Articular chondrocyte of knee joint (primary cell): ENCODE data around the gene DEFB116. TPM values are rescaled to one million over a fixed set of nuclear protein-coding genes. Genes with fewer than 3 reads are reported as not detected.

Experiments used
- small RNA-seq: library from RNA; depleted of rRNA; stranded (forward); fragments of <200 nt; gene quantifications from one replicate; pipeline ENCODE3, GENCODE V24; 2012
- total RNA-seq: library from RNA; depleted of rRNA; stranded (reverse); fragments of >200 nt; gene quantifications from 2 replicates; pipeline ENCODE4 v1.2.3, GENCODE V29; 2012

Gene DEFB116, protein sequence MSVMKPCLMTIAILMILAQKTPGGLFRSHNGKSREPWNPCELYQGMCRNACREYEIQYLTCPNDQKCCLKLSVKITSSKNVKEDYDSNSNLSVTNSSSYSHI
- total RNA-seq: not detected in 2 replicates

DNA sequence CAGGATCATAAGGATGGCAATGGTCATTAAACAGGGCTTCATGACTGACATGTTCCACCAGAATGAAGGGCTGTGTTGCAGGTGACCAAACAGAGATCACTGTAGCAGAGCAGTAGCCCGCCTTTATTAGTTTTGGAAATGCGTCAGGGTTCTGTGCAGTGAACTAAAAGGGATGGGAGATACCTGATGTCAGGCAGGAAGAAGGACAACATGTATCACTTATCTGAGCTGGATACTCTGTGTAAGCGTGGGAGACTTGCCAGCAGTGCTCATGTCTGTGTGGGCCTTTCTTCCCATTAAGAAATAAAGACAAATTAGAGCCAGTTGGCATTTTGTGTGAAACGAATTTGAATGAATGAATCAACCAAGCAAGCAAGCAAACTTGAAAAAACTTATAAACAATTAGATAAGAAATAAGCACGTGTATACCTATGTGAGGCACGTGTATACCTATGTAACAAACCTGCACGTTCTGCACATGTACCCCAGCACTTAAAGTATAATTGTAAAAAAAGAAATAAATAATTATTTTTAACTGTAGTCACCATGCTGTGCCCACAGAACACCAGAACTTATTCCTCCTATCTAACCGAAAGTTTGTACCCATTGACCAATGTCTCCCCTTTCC, at the start of gene DEFB116:
TSS of gene DEFB116 (minus strand) at position 51 of the 628 bp plus-strand sequence. CDS start at position 51, 0 bp downstream.

DNA sequence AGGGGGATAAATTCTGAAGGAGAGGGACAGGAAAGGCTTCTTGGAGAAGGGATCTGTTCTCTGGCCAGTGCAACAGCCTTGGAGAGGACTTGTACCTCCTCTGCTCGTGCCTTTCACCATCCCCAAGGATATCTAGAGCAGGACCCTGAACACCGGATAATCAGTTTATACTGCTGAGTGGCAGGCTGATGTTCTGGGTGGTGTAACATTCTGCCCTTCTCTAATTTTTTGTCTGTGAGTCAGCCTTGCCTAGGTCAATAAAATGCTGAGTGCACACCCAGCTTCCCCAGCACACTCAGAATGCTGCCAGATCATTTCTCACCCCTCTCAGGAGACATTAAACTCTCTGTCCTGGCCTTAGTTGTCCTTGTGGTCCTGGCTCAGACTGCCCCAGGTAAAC, 51.0 kb downstream of the DEFB116 start, which contains the start of gene DEFB115:
TSS of gene DEFB115 (plus strand) at position 301 of the 400 bp plus-strand sequence. CDS start at position 301, 0 bp downstream.

Small RNA genes lying within 50 kb of the gene (small RNA-seq; reads per million reads assigned to genes)
- not detected for gene RNA5SP480

Other genes starting within 250 kb of the DEFB116 start
- gene DEFB115, start 50.9 kb downstream of the DEFB116 start, total RNA-seq: not detected in 2 replicates
- gene DEFB118, start 60.0 kb upstream of the DEFB116 start, total RNA-seq: not detected in 2 replicates
- gene DEFB119, start 82.0 kb upstream of the DEFB116 start, total RNA-seq: not detected in 2 replicates
- not detected in 2 replicates for gene DEFB121, start 97.6 kb upstream of the DEFB116 start, total RNA-seq
- not detected in 2 replicates for gene DEFB123, start 132.0 kb upstream of the DEFB116 start, total RNA-seq
- not detected in 2 replicates for gene DEFB124, start 166.5 kb upstream of the DEFB116 start, total RNA-seq
- gene REM1, start 166.7 kb upstream of the DEFB116 start, total RNA-seq: 0.76 and 0.78 TPM in 2 replicates
- 110 and 124 TPM in 2 replicates for gene HM13, start 205.9 kb upstream of the DEFB116 start, total RNA-seq